HG03432 (cell line): Measurements from ENCODE around the gene TRDMT1.

ENCODE experiments used
- ATAC-seq: cut with Tn5 transposase; IDR thresholded peaks from one replicate; pipeline ENCODE4 v1.9.1; 2021; ENCODE audit warnings: mild to moderate bottlenecking, moderate library complexity; ENCODE audit not compliant: unreplicated experiment

TRDMT1 gene

GRCh38 chr10:17109475-17110207 is 91.8 kb downstream of the TRDMT1 start:
- ATAC-seq = no peak

GRCh38 chr10:17109046-17109445 is 92.4 kb downstream of the TRDMT1 start:
- no peak for ATAC-seq

- ATAC-seq = no peak
Observed at GRCh38 chr10:17106991-17107390, 94.5 kb downstream of the TRDMT1 start.

- ATAC-seq = no peak
Observed at GRCh38 chr10:17101910-17102266, 99.6 kb downstream of the TRDMT1 start.

GRCh38 chr10:17101257-17101909 is 100.1 kb downstream of the TRDMT1 start:
- no peak for ATAC-seq

GRCh38 chr10:17100586-17100985 is 100.9 kb downstream of the TRDMT1 start:
- ATAC-seq = no peak

GRCh38 chr10:17098012-17098411 is 103.5 kb downstream of the TRDMT1 start:
- no peak for ATAC-seq
